ACC112 (cell line): ENCODE results near the gene C22orf23.
A peak's percentile ranks its signal among the peaks of the same experiment; 100 is the strongest.

ENCODE experiments used
- H2AFZ ChIP-seq: fragments of 200-600 bp; sonication (generic); one replicate; pipeline ENCODE4 v1.6.0; 2017; ENCODE audit warnings: antibody characterized with exemption, low read length; ENCODE audit not compliant: unreplicated experiment
- H3K27ac ChIP-seq: fragments of 200-600 bp; sonication (generic); 2 replicates; pipeline ENCODE4 v1.5.1; 2014; ENCODE audit warnings: low read depth, mild to moderate bottlenecking, antibody characterized with exemption, low read length, moderate library complexity
- H3K27me3 ChIP-seq: fragments of 200-600 bp; sonication (generic); 2 replicates; pipeline ENCODE4 v1.6.1; 2014; ENCODE audit warnings: mild to moderate bottlenecking, antibody characterized with exemption, low read length, moderate library complexity, mixed read lengths; ENCODE audit not compliant: insufficient read depth
- H3K36me3 ChIP-seq: fragments of 200-600 bp; sonication (generic); 2 replicates; pipeline ENCODE4 v1.6.1; 2016; ENCODE audit warnings: mild to moderate bottlenecking, antibody characterized with exemption, low read length, moderate library complexity, mixed read lengths; ENCODE audit not compliant: insufficient read depth
- H3K4me1 ChIP-seq: fragments of 200-600 bp; sonication (generic); one replicate; pipeline ENCODE4 v1.6.1; 2016; ENCODE audit warnings: low read length, mixed read lengths; ENCODE audit not compliant: insufficient read depth, unreplicated experiment, control insufficient read depth
- H3K4me3 ChIP-seq: fragments of 200-600 bp; sonication (generic); 2 replicates; pipeline ENCODE4 v1.5.1; 2014; ENCODE audit warnings: mild to moderate bottlenecking, low read depth, low read length
- H3K79me2 ChIP-seq: fragments of 200-600 bp; sonication (generic); one replicate; pipeline ENCODE4 v1.6.0; 2016; ENCODE audit warnings: low read length; ENCODE audit not compliant: control insufficient read depth, unreplicated experiment, insufficient read depth

Gene C22orf23

DNA sequence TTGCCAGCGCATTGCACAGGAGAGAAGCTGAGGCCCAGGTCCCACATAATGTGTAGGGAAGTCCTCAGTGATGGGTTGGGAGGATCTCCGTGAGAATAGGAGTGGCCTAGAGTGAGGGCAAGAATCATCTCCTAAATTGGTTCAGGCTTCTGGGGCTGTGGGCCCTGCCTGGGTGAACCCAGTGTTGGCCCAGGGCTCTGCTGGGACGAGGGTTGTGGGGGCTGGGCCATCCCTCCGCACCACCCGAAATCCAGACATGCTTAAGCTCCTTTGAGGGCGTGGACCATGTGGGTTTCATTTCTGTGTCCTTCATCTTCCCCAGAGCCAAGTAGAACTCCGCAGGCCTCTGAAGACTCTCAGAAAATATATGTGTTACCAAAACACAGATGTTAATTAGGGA, 43.6 kb downstream of the C22orf23 start:
- Histone ChIP-seq H2AFZ (no peak overlapping the region), H3K27ac (no peak overlapping the region), H3K27me3 (no peaks in the 10 kb centered on the region), H3K79me2 (peaks cover 35% of the 10 kb centered on the region), H3K4me3 (no peak overlapping the region), H3K36me3 (no peaks in the 10 kb centered on the region), H3K4me1 (peaks cover 12% of the 10 kb centered on the region)

DNA sequence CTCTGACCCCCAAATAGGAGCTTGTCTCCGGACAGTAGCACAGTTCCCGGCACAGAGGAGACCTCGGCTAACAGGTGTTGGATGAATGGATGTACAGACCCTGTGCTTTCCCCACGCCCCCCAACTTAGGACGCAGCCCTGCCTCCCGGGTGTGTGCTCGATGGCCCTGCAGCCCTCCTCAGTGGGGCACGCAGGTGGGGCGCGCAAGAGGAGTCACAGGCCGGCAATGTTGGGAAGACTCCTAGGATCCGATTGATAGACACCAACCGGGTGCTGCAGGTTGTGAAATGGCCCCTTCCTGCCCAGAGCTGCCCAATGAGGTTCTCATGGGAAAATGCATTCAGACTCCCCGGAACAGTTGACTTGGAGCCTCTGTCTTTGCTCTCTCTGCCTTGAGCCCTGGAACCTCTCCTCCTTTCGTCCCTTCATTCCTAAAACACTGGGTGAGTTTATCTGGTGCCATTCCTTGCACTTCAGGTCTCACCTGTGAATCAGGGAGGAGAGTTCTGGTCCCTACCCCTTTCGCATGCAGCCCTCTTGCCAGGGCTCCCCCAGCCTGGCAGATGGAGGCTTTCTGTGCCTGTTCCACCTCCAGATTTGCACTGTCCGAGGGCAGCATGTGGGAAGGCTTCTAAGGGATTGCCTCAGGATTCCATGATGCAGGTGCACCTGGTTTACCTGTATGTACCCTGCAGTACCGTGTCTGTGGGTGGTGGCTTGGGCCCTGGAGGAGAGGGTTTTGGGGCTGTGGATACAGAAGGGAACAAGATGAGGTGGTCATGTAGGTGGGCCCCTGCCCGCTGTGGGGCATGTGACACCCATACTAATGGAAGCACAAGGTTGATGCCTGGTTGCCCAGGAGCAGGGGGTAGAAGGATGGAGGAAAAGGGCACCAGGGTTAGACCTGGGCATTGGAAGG, 46.1 kb downstream of the C22orf23 start:
- Histone ChIP-seq H3K36me3 (no peaks in the 10 kb centered on the region), H3K4me3 (peak overlapping the region; percentile 85), H3K27me3 (no peaks in the 10 kb centered on the region), H3K79me2 (peaks cover 35% of the 10 kb centered on the region), H3K4me1 (peaks cover 18% of the 10 kb centered on the region), H3K27ac (peak overlapping the region; percentile 60; the same call in 1 of the 2 replicates), H2AFZ (no peak overlapping the region)

DNA sequence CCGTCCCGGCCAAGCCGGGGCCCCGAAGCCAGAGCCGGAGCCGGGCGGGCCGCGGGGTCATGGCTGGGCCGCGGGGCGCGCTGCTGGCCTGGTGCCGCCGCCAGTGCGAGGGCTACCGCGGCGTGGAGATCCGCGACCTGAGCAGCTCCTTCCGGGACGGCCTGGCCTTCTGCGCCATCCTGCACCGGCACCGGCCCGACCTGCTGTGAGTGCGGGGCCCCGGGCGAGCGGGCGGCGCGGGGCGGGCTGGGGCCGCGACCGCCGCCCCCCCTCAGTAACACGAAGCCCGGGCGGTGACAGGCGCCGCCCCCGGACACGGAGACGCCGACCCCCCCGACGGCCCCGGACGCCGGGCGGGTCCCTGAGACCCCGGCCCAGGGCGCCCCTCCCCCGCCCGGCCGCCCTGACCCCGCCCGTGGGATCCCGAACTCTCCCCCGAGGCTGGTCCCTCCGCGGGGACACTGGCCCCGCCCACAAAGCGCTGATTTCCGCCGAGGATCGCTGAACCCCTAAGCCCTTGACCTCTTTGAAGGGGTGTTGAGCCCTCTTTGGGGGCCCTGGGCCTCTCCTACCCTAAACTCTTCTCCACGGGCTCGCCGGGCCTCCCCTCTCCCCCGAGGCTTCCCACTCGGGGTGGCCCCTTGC, 46.9 kb downstream of the C22orf23 start:
- H3K27ac ChIP-seq: peak overlapping the region; percentile 60; the same call in 1 of the 2 replicates
- peaks cover 35% of the 10 kb centered on the region for H3K79me2 ChIP-seq
- H3K36me3 ChIP-seq: no peaks in the 10 kb centered on the region
- peaks cover 18% of the 10 kb centered on the region for H3K4me1 ChIP-seq
- peak overlapping the region; percentile 85 for H3K4me3 ChIP-seq
- H2AFZ ChIP-seq: no peak overlapping the region
- no peaks in the 10 kb centered on the region for H3K27me3 ChIP-seq

DNA sequence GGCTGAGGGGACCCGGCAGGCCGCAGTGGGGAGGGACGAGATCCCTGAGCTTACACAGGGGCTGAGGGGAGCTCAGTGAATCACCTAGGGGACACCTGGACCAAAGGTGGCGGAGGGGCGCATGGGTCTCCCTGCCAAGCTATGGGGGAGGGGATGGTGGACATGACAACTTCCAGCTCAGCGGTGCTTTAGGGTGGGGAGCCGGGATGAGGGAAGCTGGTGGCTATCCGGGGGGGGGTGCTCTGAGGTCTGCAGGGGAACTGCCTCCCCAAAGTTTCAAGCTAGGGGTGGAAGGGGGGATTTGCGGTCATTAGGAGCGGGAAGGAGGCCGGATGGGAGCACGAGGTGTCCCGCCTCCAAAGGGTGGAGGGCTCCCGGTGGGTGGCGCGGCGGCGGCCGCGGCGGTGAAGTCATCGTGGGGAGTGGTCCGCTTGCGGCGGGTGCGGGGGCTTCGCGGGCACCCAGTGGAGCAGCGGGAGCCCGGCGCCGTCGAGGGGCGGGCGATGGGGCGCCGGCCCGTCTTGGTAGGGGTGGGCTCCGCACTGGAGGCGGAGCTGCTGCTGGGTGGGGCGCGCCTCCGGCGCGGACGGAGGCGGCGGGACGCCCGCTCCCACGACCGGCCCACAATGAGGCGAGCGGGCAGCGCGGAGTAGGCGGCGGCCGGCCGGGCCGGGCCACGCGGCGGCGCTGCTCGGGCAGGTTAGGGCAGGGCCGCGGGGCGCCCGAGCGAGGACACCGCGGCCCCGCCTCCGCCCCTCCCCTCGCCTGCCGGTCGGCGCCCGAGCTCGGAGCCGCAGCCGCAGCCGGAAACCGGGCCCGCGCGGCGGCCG, 47.7 kb downstream of the C22orf23 start, which contains the start of gene MICALL1:
Gene MICALL1 (plus strand): TSS at position 764 of the 830 bp plus-strand sequence. CDS start 126 bp downstream, outside the sequence.
- H3K27me3 ChIP-seq: no peaks in the 10 kb centered on the region
- peaks cover 18% of the 10 kb centered on the region for H3K4me1 ChIP-seq
- H3K79me2 ChIP-seq: peaks cover 35% of the 10 kb centered on the region
- peak within 1 kb of the TSS; percentile 98 for H3K27ac ChIP-seq
- peak within 1 kb of the TSS; percentile 6 for H2AFZ ChIP-seq
- H3K4me3 ChIP-seq: peak within 1 kb of the TSS; percentile 85
- no peaks in the 10 kb centered on the region for H3K36me3 ChIP-seq

DNA sequence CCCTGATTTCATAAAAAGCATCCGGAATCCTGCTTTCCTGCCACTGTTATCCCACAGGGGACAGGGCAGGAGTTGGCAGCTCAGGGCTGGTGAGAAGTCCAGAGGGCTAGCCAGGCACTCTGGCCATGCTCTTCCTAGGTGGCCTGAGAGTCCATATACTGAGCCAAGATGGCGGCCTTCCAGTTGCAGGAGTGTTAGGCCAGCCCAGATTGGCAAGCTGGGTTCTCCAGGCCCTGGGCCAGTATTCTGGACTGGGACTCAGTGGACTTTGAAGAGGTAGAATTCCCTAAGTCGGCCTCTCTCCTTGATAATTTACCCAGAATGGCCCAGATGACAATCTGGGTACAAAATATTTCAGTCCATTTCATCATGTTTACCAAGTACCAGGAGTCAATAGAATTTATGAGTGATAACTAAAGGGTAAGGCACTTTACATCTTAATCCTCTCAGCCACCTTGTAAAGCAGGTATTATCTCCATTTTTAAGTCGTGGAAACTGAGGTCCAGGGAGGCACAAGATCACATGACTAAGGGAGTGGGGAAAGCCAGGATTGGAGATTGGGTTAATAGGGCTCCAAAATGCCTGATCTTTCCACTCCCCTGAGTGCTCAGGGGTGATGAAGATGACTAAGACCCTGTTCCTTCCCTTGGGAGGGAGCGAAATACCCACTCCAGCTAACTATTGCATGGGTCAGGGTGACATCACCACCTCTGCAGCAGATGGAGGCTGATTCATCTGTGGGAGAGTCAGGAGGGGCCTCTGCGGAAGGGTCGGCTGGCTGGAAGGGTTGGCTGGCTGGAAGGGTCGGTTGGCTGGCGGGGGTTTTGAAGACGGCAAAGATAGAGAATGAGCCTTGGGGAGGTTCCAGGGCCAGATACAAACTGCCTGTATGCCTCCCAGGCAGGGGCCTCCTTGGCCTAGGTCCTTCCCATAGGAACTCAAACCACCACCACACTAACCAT, 48.5 kb downstream of the C22orf23 start:
- Histone ChIP-seq H3K79me2 (peaks cover 30% of the 10 kb centered on the region), H3K27me3 (no peaks in the 10 kb centered on the region), H3K27ac (peak overlapping the region; percentile 98), H3K4me1 (peaks cover 18% of the 10 kb centered on the region), H3K36me3 (no peaks in the 10 kb centered on the region), H3K4me3 (peak overlapping the region; percentile 78), H2AFZ (no peak overlapping the region)

DNA sequence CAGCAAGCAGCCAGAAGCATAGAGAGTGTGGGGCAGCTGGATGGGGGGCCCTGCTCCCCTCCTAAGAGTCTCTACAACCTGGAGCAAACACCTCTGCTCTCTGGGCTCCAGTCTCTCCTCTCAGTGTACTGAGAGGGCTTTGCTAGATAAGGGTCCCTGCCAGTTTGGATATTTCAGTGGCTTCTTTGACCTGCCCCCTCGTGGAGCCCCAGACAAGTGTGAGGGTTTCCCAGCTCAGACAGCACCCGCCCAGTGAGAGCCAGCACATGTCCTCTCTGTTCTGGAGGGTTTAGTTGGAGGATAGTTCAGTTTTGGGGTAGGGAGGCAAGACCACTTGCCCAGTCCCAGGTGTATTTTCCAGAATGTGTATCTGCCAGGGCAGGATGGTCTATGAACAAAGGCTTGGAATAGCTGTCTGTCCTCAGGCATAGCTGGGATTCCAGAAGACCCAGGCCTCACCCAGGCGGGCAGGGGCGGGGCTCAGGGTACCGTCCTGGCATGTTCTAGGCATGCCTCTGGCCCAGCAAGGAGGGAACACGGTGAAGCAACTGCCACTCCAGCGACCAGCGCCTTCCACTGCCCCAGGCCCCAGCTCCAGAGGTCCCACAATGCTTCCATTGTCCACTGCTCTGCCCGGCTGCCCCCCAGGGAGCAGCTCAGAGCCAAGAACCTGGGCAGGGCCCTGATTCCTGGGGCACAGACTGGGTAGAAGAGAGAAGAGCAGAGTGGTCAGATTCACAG, 54.8 kb downstream of the C22orf23 start:
- Histone ChIP-seq H3K4me3 (no peak overlapping the region), H3K36me3 (no peaks in the 10 kb centered on the region), H3K27me3 (no peaks in the 10 kb centered on the region), H3K79me2 (no peaks in the 10 kb centered on the region), H2AFZ (no peak overlapping the region), H3K27ac (no peak overlapping the region), H3K4me1 (peaks cover 2% of the 10 kb centered on the region)

DNA sequence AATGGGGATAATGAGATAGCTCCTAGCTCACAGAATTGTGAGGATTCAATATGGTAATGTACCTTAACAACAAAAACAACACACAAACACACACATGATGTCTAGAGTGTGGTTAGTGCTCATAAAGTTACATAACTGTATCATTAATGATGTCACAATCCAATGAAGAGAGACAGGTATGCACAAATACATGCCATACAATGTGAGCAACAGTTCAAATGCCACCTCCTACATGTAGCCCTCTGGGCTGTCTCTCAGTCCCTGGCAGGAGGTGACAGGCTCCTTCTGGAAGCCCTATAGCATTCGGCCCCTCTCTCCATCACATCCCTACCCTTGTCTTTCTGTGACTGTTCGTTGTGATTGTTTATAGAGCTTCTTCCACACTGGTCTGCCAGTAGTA, 55.6 kb downstream of the C22orf23 start:
- Histone ChIP-seq H3K4me3 (no peak overlapping the region), H3K4me1 (peaks cover 2% of the 10 kb centered on the region), H3K27me3 (no peaks in the 10 kb centered on the region), H2AFZ (no peak overlapping the region), H3K36me3 (no peaks in the 10 kb centered on the region), H3K27ac (no peak overlapping the region), H3K79me2 (no peaks in the 10 kb centered on the region)

DNA sequence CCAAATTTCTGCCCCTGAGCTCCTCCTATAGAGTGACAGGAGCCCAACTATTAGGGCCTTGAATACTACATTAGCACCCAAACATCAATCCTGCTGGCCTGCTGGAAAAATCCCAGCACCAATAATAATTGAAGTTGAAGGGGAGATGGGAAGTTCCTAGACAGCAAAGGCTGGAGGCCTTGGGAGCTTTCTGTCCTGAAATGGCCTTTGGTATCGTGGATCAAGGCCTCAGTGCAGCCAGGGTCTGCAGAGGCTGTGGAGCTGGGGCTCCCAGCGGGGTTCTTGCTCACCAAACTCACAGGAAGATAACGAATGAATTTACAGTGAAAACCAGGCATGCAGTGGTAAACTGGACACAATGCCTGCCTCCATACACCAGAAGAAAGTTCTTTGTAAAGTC, 56.5 kb downstream of the C22orf23 start:
- Histone ChIP-seq H3K36me3 (no peaks in the 10 kb centered on the region), H3K27me3 (no peaks in the 10 kb centered on the region), H3K79me2 (no peaks in the 10 kb centered on the region), H3K4me3 (no peak overlapping the region), H3K4me1 (peaks cover 2% of the 10 kb centered on the region), H3K27ac (no peak overlapping the region), H2AFZ (no peak overlapping the region)

DNA sequence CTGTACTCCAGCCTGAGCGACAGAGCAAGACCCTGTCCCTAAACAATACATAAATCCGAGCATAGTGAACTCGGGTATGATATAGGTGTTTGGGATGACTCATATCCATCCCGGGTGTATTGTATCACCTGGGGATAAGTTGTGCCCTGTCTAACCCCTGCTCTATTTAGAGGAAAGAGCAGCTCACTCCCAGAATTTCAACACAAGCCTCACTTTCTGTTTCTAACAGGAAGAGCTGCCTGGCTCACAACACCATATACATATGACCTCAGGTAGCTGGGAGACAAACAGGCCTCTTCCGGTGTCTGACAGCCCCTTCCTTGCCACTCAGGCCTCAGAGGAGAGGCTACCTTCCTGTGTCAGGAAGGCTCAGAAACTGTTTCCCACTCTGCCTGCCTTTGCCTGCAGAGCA, 57.2 kb downstream of the C22orf23 start:
- no peak overlapping the region for H3K27ac ChIP-seq
- no peaks in the 10 kb centered on the region for H3K79me2 ChIP-seq
- H2AFZ ChIP-seq: no peak overlapping the region
- H3K4me3 ChIP-seq: no peak overlapping the region
- peaks cover 2% of the 10 kb centered on the region for H3K4me1 ChIP-seq
- H3K27me3 ChIP-seq: no peaks in the 10 kb centered on the region
- no peaks in the 10 kb centered on the region for H3K36me3 ChIP-seq
